HepG2 (cell line): ENCODE measurements around the gene HLCS. TPM values are rescaled to one million over a fixed set of nuclear protein-coding genes. Genes with fewer than 3 reads are reported as not detected.
A peak's percentile ranks its signal among the peaks of the same experiment; 100 is the strongest.

Source experiments
- ASH2L ChIP-seq: fragments of 300-600, 200-600 bp; sonication (generic); IDR thresholded peaks from 2 replicates; pipeline ENCODE4 v1.7.0; 2017; ENCODE audit warnings: low read depth, mild to moderate bottlenecking, moderate library complexity, mixed read lengths, low read length; ENCODE audit not compliant: insufficient read length
- HNF1A ChIP-seq, 2 experiments: sonication (generic) in 1 of 2; formaldehyde crosslinking in 1 of 2; IDR thresholded peaks; 2 replicates each; pipeline versions ENCODE4 v1.4.0 to v1.6.1; 2016 to 2020; ENCODE audit warnings: borderline replicate concordance in 1 of 2, low read depth in 1 of 2, mild to moderate bottlenecking in 1 of 2, missing genetic modification reagents in 1 of 2
- NFAT5 ChIP-seq: sonication (generic); formaldehyde crosslinking; IDR thresholded peaks from 2 replicates; pipeline ENCODE4 v1.4.0; 2020; ENCODE audit warnings: missing genetic modification reagents
- PCBP1 ChIP-seq: fragments of 200-400 bp; formaldehyde crosslinking; IDR thresholded peaks from 2 replicates; pipeline ENCODE4 v1.6.1; 2017; ENCODE audit warnings: mild to moderate bottlenecking, low read depth, low read length, borderline replicate concordance
- RNF219 ChIP-seq: sonication (generic); formaldehyde crosslinking; IDR thresholded peaks from 2 replicates; pipeline ENCODE4 v1.5.0; 2020; ENCODE audit warnings: mild to moderate bottlenecking, missing genetic modification reagents
- SCMH1 ChIP-seq: sonication (generic); formaldehyde crosslinking; IDR thresholded peaks from 2 replicates; pipeline ENCODE4 v1.9.0; 2021; ENCODE audit warnings: missing genetic modification reagents, mild to moderate bottlenecking, borderline replicate concordance
- SP140L ChIP-seq: sonication (generic); formaldehyde crosslinking; IDR thresholded peaks from 2 replicates; pipeline ENCODE4 v1.4.0; 2020; ENCODE audit warnings: missing genetic modification reagents, borderline replicate concordance
- ZFAT ChIP-seq: sonication (generic); formaldehyde crosslinking; conservative IDR thresholded peaks from 2 replicates; pipeline ENCODE4 v1.8.1; 2023; ENCODE audit warnings: missing genetic modification reagents, inconsistent platforms
- ZFP41 ChIP-seq: sonication (generic); formaldehyde crosslinking; IDR thresholded peaks from 2 replicates; pipeline ENCODE4 v1.4.0; 2020; ENCODE audit warnings: mild to moderate bottlenecking, missing genetic modification reagents, borderline replicate concordance
- ZNF256 ChIP-seq: sonication (generic); formaldehyde crosslinking; conservative IDR thresholded peaks from 2 replicates; pipeline ENCODE4 v1.4.0; 2020; ENCODE audit warnings: missing genetic modification reagents
- ZNF333 ChIP-seq: sonication (generic); formaldehyde crosslinking; IDR thresholded peaks from 2 replicates; pipeline ENCODE4 v1.4.0; 2020; ENCODE audit warnings: mild to moderate bottlenecking, missing genetic modification reagents, borderline replicate concordance
- ZNF441 ChIP-seq: sonication (generic); formaldehyde crosslinking; IDR thresholded peaks from 2 replicates; pipeline ENCODE4 v1.7.0; 2021; ENCODE audit warnings: missing genetic modification reagents, borderline replicate concordance
- ZNF577 ChIP-seq: sonication (generic); formaldehyde crosslinking; IDR thresholded peaks from 2 replicates; pipeline ENCODE4 v1.4.0; 2020; ENCODE audit warnings: mild to moderate bottlenecking, low read depth, missing genetic modification reagents, borderline replicate concordance
- ZNF660 ChIP-seq: sonication (generic); formaldehyde crosslinking; IDR thresholded peaks from 2 replicates; pipeline ENCODE4 v1.5.1; 2020; ENCODE audit warnings: mild to moderate bottlenecking, low read depth, missing genetic modification reagents, borderline replicate concordance
- polyA plus RNA-seq, 8 experiments: library from polyadenylated mRNA; depleted of rRNA in 3 of 8; stranded (reverse) in 7 of 8; unstranded in 1 of 8; fragments of >200 nt; fragmentation: Illumina TruSeq in 4 of 8; extraction: Trizol in 4 of 8; gene quantifications; 2 replicates each; pipeline versions ENCODE4 v1.2.1 to v1.2.3, GENCODE V29; 2011 to 2016; ENCODE audit warnings: low read depth in 4 of 8, missing spikeins in 1 of 8, mixed read lengths in 1 of 8; ENCODE audit not compliant: insufficient read depth in 1 of 8
- total RNA-seq, 5 experiments: library from RNA; depleted of rRNA; stranded (reverse); fragments of >200 nt; fragmentation: Illumina TruSeq; extraction: Trizol; gene quantifications; 2 replicates each; pipeline ENCODE4 v1.2.3, GENCODE V29; 2016; ENCODE audit warnings: low read depth in 1 of 5

The HLCS gene
- total and polyA plus RNA-seq, 2 of the 13 experiments (the other 11 are each of a cell fraction or from before 2014, with no cell fraction given) = 7.9 to 12.3 TPM

GRCh38 chr21:36730291-36731281, 235.9 kb downstream of the HLCS start (continued):
- no peak for TF ChIP-seq ZNF441 (CRISPR knock-in tag)
- TF ChIP-seq SP140L (CRISPR knock-in tag) = no peak
- TF ChIP-seq NFAT5 (CRISPR knock-in tag) = no peak
- TF ChIP-seq PCBP1 = no peak
- no peak for TF ChIP-seq RNF219
- no peak for TF ChIP-seq ZFAT (CRISPR knock-in tag)
- no peak for TF ChIP-seq SCMH1 (CRISPR knock-in tag)
- peak; percentile 43; the same call in 1 of the 2 replicates for TF ChIP-seq HNF1A (IDR thresholded peaks at IDR 0.05; ENCODE audit: low read depth)
- no peak; the same call in 1 of the 2 replicates for TF ChIP-seq HNF1A (CRISPR knock-in tag; IDR thresholded peaks at IDR 0.05; ENCODE audit: borderline replicate concordance)
- no peak for TF ChIP-seq ZNF333 (CRISPR knock-in tag)
- no peak for TF ChIP-seq ZFP41 (CRISPR knock-in tag)
- TF ChIP-seq ZNF577 (CRISPR knock-in tag) = no peak
- TF ChIP-seq ASH2L = peak; percentile 69
- no peak for TF ChIP-seq ZNF256 (CRISPR knock-in tag)
- no peak for TF ChIP-seq ZNF660 (CRISPR knock-in tag)
